HG03571 (cell line): Measurements from ENCODE around the gene TGFBRAP1.

Experiments used
- ATAC-seq: cut with Tn5 transposase; IDR thresholded peaks from one replicate; pipeline ENCODE4 v1.9.1; 2021; ENCODE audit not compliant: unreplicated experiment

The TGFBRAP1 gene, protein sequence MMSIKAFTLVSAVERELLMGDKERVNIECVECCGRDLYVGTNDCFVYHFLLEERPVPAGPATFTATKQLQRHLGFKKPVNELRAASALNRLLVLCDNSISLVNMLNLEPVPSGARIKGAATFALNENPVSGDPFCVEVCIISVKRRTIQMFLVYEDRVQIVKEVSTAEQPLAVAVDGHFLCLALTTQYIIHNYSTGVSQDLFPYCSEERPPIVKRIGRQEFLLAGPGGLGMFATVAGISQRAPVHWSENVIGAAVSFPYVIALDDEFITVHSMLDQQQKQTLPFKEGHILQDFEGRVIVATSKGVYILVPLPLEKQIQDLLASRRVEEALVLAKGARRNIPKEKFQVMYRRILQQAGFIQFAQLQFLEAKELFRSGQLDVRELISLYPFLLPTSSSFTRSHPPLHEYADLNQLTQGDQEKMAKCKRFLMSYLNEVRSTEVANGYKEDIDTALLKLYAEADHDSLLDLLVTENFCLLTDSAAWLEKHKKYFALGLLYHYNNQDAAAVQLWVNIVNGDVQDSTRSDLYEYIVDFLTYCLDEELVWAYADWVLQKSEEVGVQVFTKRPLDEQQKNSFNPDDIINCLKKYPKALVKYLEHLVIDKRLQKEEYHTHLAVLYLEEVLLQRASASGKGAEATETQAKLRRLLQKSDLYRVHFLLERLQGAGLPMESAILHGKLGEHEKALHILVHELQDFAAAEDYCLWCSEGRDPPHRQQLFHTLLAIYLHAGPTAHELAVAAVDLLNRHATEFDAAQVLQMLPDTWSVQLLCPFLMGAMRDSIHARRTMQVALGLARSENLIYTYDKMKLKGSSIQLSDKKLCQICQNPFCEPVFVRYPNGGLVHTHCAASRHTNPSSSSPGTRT

DNA sequence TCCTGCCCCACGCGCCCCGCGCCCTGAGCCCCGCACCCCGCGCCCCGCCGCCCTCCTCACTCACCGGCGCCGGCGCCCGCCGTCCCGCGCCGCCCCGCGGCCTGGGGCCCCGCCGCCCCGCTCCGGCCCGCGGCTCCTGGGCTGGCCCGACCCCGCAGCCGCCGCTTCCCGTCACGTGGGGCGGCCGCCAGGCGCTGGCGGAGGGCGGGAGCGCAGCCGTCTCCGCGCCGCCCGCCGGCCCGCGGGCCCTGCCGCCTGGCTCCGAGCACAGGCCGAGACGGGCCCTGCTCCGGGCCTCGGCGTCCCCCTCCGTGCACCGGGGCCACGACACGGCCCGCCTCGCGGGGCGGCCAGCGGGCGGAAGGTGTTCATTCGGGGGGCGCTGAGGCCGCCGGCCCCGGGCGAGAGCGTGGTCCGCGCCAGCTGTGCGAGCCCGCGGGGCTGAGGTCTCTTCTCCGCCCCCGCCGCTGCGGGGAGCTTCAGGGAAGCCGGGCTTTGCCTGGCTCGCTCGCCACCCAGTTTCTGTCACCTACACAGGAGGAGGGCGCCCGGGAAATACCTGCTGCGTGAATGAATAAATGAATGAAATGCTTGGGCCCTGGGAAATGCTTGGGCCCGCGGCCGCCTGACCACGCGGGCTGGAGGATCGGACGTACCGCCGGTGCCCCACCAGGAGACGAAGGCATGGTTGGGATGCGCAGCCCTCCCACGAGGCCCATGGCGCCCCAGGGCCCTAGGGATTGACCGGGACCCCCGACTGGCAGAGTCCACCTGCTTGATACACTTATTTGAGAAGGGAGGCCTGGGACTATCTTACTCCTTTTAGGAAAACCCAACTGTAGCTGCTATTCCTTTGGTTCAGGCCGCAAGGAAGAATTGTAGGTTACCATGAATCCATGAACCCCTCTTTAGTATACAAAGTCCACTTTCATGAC is at the start of gene TGFBRAP1:
Gene TGFBRAP1 (minus strand): TSS at position 175 of the 935 bp plus-strand sequence. CDS start 21,434 bp downstream, outside the sequence.
- ATAC-seq: peak; percentile 70

GRCh38 chr2:105378921-105379383 is 49.4 kb upstream of the TGFBRAP1 start:
- ATAC-seq: no peak

GRCh38 chr2:105378276-105378840 is 48.8 kb upstream of the TGFBRAP1 start:
- ATAC-seq: no peak

DNA sequence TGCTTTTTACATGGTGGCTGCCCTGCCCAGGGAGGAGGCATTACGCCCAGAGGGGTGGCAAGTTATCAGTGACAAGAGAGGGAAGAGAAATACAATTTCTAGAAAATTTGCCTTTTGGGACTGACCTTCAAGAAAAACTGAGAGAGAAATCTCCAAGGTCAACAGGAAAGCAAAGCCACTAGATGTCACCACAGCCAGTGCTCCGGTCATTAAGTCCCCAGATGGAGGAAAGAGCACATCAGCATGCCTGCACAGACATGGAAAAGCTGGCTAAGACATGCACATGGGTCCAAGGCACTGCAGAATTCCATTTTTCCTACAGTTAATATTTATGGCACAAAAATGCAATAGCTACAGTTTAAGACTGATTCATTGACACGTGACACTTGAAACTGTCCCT is 48.3 kb upstream of the TGFBRAP1 start:
- no peak for ATAC-seq

DNA sequence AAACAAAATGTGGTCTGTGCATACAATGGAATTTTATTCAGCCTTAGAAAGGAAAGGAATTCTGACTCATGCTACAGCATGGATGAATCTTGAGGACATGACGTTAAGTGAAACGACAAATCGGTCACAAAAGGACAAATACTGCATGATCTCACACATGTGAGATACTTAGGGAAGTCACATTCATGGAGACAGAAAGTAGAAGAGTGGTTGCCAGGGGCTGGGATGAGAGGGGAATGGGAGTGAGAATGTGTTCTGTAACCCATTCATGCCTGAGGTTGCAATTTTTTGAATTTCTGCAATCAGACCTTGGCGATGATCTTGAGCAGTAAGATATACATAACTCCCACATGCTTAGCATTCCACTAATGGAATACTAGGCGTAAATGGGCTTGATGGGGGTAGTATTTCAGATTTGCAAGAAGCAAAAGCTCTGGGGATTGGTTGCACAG is 47.3 kb upstream of the TGFBRAP1 start:
- ATAC-seq: no peak

- no peak for ATAC-seq
Observed at GRCh38 chr2:105376010-105376409, 46.5 kb upstream of the TGFBRAP1 start.

GRCh38 chr2:105375001-105375561 is 45.5 kb upstream of the TGFBRAP1 start:
- ATAC-seq: no peak

DNA sequence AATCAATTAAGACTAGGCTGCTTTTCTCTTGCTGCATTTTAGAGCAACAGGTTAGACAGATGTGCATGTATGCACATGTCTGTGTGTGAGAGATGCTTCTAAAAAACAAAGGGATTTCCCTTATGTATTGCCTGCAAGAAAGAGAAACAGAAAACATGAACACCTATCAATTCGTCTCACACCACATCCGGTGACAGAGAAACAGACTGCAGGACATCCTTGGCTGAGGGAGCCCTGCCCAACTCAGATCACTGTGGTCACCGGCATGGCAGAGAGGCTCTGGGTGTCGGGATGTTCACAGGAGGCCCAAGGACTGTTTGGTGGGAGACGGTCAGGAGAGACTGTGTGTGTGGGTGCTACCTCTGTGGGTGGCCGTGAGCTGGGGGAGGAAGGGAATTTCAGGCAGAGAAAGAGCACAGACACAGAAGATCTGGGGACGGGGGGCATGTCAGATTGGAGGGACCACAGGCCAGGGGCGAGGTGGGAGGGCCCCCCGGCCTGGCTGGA is 44.4 kb upstream of the TGFBRAP1 start:
- ATAC-seq: peak; percentile 42

DNA sequence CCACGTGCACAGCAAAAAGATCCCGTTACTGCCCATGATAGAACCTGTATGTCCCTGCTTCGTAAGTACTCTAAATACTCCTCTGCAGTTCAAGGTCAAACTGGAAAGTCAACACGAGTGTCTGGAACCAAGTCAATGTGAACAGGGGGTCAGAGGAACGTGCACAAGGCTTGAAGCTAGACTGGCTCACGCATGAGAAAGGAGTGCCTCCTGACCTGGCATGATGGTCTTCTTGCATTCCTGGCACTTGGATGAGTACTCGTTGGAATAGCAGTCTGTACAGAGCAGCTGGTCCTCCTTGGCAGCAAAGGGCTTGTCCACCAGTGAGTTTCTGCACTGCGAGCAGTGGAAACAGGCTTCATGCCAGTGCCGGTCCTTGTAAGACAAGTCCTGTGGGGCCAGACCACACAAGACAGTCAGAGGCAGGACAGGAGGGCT is 43.8 kb upstream of the TGFBRAP1 start:
- no peak for ATAC-seq

DNA sequence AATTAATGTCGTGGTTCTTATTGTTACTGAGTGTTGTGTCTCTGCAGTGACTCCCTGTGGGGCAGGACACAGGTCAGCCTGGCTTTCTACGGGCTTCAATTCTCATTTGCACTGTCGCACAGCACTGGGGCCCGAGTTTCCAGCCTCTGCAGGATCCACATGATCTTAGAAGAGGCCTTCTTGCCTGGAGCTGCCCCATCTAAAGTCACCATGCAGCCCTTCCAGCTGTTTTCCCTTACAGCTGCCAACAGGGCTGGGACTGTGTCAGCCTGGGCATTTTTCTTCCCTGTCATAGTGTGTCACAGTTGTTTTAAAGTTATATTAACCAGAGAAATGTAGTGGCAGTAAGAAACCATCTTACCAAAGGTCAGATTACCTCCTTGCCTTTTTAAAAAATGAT is 42.3 kb upstream of the TGFBRAP1 start:
- ATAC-seq: no peak

GRCh38 chr2:105371156-105371555 is 41.6 kb upstream of the TGFBRAP1 start:
- ATAC-seq: no peak

GRCh38 chr2:105369777-105370690 is 40.5 kb upstream of the TGFBRAP1 start:
- ATAC-seq: peak; percentile 93

GRCh38 chr2:105368759-105369408 is 39.3 kb upstream of the TGFBRAP1 start:
- no peak for ATAC-seq

GRCh38 chr2:105365206-105365605 is 35.7 kb upstream of the TGFBRAP1 start:
- ATAC-seq: no peak

DNA sequence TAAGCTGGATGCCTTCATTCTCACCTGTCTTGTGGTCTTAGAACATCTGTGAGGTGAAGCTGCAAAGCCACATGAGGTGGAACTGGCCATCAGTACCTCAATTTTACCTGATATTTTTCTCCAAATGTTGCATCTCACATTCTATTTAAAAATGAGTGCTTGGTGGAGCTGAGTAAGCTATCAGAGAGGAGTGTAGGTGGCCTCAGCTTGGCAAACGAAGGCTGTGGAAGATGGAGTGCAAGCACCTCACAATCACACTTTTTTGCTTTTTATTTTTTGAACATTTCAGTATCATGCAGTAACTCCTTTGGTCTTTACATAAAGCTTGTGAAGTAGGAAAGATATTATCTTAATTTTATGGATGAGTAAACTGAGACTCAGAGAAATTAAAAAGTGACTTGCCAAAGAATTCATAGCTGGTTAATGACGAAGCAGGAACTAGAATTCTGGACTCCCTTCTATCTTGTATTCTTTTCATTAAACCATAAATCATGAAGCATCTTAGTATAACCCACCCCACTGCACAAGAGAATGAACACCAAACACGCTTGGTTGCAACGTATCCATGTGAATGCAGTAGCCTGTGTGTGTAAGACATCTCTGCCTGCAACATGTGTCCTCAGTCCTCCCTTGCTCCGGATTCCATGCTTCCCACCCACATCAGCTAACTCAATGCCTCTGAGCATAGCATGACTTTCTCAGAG is 35.1 kb upstream of the TGFBRAP1 start:
- no peak for ATAC-seq

- no peak for ATAC-seq
Observed at GRCh38 chr2:105362862-105363591, 33.5 kb upstream of the TGFBRAP1 start.
